Activated T-cell treated with anti-CD3 and anti-CD28 coated beads, Interleukin-2, amount 50 U/mL, for 4 hours (primary cell): Measurements from ENCODE around the gene ANKRD29. TPM values are rescaled to one million over a fixed set of nuclear protein-coding genes. Genes with fewer than 3 reads are reported as not detected.

Experiments
- ATAC-seq, 2 donors: fragments of 200-7000 bp; cut with Tn5 transposase; one replicate each; pipeline ENCODE4 v1.10.0; 2021
- DNase-seq: peaks from one replicate; pipeline ENCODE4 v3.0.0-alpha.2; 2020
- H3K27me3 Mint-ChIP-seq: one replicate; pipeline ENCODE4 v1.8.0; 2021; ENCODE audit warnings: low read depth, mixed read lengths
- H3K36me3 Mint-ChIP-seq: one replicate; pipeline ENCODE4 v1.8.0; 2022; ENCODE audit warnings: mixed read lengths; ENCODE audit not compliant: insufficient read depth
- H3K4me1 Mint-ChIP-seq: one replicate; pipeline ENCODE4 v1.8.0; 2021; ENCODE audit warnings: low read depth, mixed read lengths
- H3K4me3 Mint-ChIP-seq: one replicate; pipeline ENCODE4 v1.8.0; 2021; ENCODE audit warnings: mild to moderate bottlenecking, moderate library complexity, mixed read lengths
- H3K9me3 Mint-ChIP-seq: one replicate; pipeline ENCODE4 v1.8.0; 2021; ENCODE audit warnings: mixed read lengths
- total RNA-seq, 3 donors: library from RNA; stranded (reverse); gene quantifications; one replicate each; pipeline ENCODE4 v1.2.1, GENCODE V29; 2021

The ANKRD29 gene
- total RNA-seq, 3 donors from 2014 or later, result not detected

DNA sequence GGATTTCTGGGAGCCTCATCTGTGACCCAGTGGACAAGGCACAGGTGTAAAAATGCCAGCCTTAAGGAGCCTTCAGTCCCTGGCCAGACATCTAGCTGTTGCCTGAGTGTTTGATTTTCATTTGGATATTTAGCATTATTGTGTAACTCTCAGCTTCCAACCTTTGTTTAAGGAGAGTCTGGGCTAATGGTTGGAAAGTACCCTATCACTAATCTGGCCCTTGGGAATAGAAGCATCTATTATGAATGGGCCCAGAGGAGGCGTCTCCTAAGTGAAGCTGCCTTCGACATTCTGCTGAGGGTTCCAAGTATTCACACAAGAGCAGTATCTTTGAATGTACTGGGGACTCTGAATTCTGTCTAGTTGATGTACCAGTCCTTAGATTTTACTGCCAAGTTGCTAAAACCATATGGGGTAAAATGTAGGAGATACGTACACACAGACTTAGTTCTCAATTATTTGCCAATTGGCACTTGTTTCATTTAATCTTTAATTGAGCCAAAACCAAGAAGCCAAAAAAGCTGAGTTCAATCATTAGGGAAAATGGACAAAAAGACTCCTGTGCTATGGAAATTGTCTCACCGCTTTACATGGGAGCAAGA is 7.2 kb upstream of the ANKRD29 start:
- Mint-ChIP-seq H3K36me3 (no peaks in the 10 kb centered on the region), H3K4me3 (no peak overlapping the region), H3K4me1 (peaks cover 2% of the 10 kb centered on the region), H3K9me3 (no peaks in the 10 kb centered on the region), H3K27me3 (peaks cover 4% of the 10 kb centered on the region)
- no peak for ATAC-seq
- no peak for DNase-seq

DNA sequence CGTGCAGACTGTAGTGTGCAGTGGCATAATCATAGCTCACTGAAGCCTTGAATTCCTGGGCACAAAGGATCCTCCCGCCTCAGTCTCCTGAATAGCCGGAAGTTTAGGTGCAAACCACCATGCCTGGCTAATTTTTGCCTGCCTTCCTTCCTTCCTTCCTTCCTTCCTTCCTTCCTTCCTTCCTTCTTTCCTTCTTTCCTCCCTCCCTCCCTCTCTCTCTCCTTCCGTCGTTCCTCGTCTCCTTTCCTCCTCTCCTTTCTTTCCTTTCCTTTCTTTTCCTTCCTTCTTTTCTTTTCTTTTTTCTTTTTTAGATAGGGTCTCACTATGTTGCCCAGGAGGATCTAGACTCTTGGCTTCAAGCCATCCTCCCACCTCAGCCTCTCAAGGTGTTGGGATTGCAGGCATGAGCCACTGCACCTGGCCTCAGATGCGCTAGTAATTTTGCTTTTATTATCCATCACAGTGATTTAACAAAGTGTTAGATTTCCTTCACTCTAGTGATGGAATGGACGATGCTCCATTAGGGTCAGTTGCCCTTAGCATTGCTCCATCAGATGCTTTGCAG is 6.6 kb upstream of the ANKRD29 start:
- Mint-ChIP-seq H3K36me3 (no peaks in the 10 kb centered on the region), H3K4me1 (peaks cover 2% of the 10 kb centered on the region), H3K4me3 (no peak overlapping the region), H3K9me3 (no peaks in the 10 kb centered on the region), H3K27me3 (peaks cover 4% of the 10 kb centered on the region)
- ATAC-seq, result no peak
- no peak for DNase-seq

DNA sequence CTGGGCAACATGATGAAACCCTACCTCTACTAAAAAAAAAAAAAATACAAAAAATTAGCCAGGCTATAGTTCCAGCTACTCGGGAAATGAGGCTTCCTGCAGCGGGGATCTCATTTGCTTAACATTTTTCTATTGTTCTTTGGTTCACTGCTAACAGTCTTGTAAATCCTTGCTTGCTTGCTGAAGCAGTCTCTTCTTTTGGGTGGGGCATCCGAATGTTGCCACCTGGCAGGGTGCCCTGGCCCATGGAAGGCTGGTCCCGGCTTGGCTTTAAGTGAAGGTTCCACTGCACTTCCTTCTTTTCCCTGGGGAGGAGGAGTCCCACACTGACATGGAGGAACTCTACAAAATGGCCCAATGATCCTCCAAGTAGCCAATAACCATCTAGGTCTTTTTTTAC is 6.0 kb upstream of the ANKRD29 start:
- Mint-ChIP-seq H3K4me3 (no peak overlapping the region), H3K9me3 (no peaks in the 10 kb centered on the region), H3K4me1 (peaks cover 2% of the 10 kb centered on the region), H3K36me3 (no peaks in the 10 kb centered on the region), H3K27me3 (peaks cover 4% of the 10 kb centered on the region)
- no peak for DNase-seq
- no peak for ATAC-seq

DNA sequence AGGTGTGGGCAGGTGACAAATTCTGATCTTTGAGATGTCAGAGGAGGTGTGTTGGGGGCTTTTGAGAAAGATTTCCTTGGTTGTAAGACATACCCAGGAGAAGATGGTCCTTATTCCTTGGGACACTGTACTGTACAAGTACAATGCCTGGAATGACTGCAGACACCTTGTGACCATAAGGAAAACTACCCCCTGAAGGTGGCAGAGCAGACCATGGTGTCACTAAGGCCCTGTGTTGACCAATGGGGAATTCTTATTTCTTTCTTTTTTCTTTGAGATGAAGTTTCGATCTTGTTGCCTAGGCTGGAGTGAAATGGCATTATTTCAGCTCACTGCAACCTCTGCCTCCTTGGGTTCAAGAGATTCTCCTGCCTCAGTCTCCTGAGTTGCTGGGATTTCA is 4.4 kb upstream of the ANKRD29 start:
- Mint-ChIP-seq H3K4me1 (peaks cover 11% of the 10 kb centered on the region), H3K9me3 (no peaks in the 10 kb centered on the region), H3K27me3 (peaks cover 7% of the 10 kb centered on the region), H3K36me3 (no peaks in the 10 kb centered on the region), H3K4me3 (no peak overlapping the region)
- ATAC-seq (no peak), DNase-seq (no peak)

DNA sequence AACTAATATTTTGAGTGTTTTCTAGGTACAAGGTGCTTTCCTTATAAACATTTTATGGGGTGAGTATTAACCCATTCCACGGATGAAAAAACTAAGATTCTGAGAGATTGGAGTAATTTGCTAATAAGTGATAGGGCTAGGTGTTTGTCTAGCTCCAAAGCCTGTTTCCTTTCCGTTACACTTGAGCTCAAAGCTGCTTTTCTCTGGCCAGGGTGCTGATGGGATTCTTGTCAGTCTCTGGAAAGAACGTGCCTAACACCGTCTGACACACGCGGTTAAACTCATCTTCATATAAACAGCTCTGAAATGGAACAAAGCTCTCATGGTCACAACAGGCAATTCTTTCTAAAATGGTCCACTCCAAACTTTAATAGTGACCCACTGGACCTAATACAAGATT is 2.0 kb upstream of the ANKRD29 start:
- no peak overlapping the region for H3K4me3 Mint-ChIP-seq
- no peak for ATAC-seq
- DNase-seq, result no peak
- peaks cover 25% of the 10 kb centered on the region for H3K4me1 Mint-ChIP-seq
- peaks cover 19% of the 10 kb centered on the region for H3K27me3 Mint-ChIP-seq
- H3K9me3 Mint-ChIP-seq, result no peaks in the 10 kb centered on the region
- H3K36me3 Mint-ChIP-seq, result no peaks in the 10 kb centered on the region

DNA sequence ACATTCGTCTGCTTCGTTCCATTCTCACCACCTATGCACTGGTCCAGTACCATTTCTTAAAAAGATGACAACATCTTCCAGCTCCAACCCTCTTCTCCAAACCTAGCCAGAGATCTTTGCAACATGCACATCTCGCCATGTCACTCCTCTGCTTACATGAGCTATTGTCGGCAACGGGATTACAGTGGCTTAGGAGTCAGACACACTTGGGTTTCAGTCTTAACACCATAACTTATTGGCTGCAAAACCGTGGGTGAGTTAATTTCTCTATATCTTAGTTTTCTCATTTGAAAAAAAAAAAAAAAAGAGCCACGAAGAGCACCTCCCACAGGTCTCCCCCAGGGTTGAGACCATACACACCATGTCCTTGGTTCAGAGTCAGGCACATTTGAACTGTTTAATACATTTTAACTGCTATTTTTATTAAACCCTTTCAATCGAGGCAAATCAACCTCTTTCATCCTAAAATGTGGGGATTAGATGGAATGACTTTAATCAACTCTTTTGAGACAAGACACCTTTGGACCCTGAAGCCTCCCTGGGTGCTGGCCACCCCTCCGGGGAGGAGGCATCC is 889 bp downstream of the ANKRD29 start:
- H3K9me3 Mint-ChIP-seq, result no peaks in the 10 kb centered on the region
- H3K36me3 Mint-ChIP-seq, result no peaks in the 10 kb centered on the region
- ATAC-seq, result peak; percentile 29 to 45
- no peak for DNase-seq
- peaks cover 25% of the 10 kb centered on the region for H3K4me1 Mint-ChIP-seq
- peak overlapping the region; percentile 73 for H3K4me3 Mint-ChIP-seq
- H3K27me3 Mint-ChIP-seq, result peaks cover 26% of the 10 kb centered on the region

DNA sequence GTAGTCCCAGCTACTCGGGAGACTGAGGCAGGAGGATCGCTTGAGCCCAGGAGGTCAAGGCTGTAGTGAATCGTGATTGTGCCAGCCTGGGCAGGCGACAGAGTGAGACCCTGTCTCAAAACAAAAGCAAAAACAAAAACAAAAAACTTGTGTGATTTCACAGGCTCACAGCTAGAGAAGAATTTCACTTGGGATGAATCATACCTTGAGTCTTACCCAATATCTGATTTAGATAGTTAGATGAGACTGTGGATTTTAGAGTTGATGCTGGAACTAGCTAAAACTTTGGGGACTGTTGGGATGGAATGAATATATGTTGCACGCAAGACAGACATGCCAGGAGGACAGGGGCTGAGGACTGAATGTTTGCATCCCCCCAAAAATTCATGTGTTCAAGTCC is 4.4 kb downstream of the ANKRD29 start:
- DNase-seq (no peak), ATAC-seq (no peak)
- H3K36me3 Mint-ChIP-seq, result no peaks in the 10 kb centered on the region
- no peak overlapping the region for H3K4me3 Mint-ChIP-seq
- peaks cover 21% of the 10 kb centered on the region for H3K4me1 Mint-ChIP-seq
- no peaks in the 10 kb centered on the region for H3K9me3 Mint-ChIP-seq
- H3K27me3 Mint-ChIP-seq, result peaks cover 27% of the 10 kb centered on the region

DNA sequence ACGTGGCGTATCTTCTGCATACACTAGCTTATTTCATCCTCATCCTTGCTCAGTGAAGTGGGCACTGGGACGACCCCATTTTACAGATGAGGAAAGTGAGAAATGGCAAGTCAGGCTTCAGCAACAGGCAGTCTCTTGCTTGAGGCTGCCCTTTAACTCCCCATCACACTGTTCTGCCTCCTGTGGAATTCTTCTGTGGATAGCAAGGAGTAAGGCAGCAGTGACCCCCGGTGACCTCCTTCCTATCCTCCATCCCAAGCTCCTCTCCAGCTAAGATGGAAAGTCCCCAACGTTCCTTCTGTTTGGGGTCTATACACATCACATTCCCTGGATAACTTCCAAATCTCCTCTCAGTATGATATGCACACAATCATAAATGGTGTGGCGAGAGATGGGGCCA is 10.5 kb downstream of the ANKRD29 start:
- H3K9me3 Mint-ChIP-seq, result no peaks in the 10 kb centered on the region
- DNase-seq, result no peak
- no peaks in the 10 kb centered on the region for H3K4me1 Mint-ChIP-seq
- H3K36me3 Mint-ChIP-seq, result no peaks in the 10 kb centered on the region
- H3K4me3 Mint-ChIP-seq, result no peak overlapping the region
- H3K27me3 Mint-ChIP-seq, result peaks cover 11% of the 10 kb centered on the region
- ATAC-seq, result no peak

DNA sequence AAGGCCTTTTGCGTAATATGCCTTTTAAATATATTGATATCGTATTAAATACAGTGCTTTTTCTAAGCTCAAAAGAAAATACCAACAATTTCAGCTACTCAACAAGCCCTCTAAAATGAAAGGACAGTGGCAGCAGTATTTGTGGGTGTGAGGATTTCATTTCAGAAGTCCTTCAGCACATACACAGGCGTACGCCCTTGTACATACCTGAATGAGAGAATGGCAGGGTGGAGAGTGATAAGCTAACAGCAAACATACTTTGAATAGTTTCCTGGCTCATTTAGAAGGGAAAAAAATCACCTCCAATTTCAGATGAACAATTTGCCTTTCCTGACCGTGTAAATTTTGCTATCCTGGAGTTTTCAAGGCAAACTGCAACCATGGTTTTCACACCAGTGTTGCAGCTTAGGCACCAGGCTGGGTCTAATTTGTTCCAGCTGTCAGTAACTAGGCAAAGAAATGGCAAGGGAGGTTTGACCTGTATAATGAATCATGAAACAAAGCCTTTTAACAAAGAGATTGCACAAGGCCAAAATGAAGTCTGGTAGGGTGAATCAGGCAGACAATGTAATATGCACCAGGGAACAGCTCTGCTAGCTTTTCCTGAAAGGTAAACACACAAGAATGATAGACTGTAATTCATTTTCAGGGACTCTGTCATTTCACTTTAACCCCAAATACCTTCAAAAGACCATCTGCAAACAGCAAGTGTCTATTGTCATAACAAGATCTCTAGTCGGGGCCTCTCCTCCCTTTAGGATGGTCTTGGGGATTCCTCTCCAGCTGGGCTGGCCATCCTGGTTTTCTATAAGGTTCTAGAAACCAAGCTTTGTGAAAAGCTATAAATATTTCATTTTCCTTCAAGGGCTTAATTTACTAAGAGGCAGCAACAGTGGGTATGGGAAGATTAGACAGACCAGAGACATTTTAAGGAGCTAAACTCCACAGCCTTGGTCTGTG is 11.5 kb downstream of the ANKRD29 start:
- H3K27me3 Mint-ChIP-seq, result peaks cover 5% of the 10 kb centered on the region
- no peak overlapping the region for H3K4me3 Mint-ChIP-seq
- DNase-seq (no peak), ATAC-seq (no peak)
- no peaks in the 10 kb centered on the region for H3K36me3 Mint-ChIP-seq
- H3K9me3 Mint-ChIP-seq, result no peaks in the 10 kb centered on the region
- no peaks in the 10 kb centered on the region for H3K4me1 Mint-ChIP-seq

DNA sequence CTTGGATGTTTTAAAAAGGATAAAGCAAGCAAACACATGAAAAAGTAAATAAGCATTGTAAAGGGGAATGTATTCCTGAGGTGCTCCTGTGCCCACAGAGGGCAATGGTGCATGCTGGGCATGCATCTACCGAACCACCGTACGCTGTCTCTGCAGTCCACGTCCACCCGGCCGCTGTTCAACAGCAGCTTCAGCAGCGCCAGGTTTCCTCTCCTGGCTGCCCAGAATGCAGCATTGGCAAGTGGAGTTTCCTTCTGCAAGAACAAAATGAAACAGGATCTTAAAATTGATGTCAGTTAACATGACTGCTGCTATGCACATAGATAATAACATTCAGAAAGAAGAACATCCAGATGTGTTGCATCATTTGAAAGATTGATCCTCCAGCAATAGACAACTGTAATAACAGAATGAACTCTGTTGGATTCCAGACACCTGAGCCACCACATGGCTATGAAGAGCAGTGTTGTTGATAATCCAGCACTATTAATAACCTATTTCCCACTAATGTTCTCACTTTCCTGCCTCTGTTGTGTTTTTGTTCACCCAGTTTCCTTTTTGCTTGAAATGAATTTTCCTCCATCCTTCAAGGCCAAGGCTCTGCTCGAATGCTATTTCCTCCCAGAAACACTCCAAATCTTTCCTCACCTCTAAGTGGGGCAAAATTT is 13.6 kb downstream of the ANKRD29 start:
- Mint-ChIP-seq H3K36me3 (no peaks in the 10 kb centered on the region), H3K9me3 (no peaks in the 10 kb centered on the region), H3K4me1 (no peaks in the 10 kb centered on the region), H3K27me3 (peaks cover 5% of the 10 kb centered on the region), H3K4me3 (no peak overlapping the region)
- no peak for ATAC-seq
- DNase-seq, result no peak

DNA sequence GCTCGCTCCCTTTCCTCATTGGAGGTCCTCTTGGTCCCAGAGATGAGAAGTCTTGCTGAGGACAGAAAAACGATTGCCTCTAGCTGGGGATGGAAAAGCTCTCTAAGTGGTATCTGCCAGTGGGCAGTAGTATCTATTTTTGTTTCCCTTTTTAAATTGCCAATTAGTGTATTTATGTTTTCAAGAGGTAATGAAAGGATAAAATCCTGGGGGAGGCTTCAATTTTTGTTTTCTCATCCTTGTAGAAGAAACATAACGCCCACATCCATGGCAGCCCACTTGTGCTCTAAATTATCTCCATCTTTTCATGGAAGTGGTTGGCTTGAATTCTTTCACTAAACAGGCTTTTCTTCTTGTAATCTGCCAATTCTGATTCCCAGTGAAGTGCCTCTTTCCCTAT is 14.3 kb downstream of the ANKRD29 start:
- H3K4me1 Mint-ChIP-seq, result no peaks in the 10 kb centered on the region
- no peak for ATAC-seq
- no peak overlapping the region for H3K4me3 Mint-ChIP-seq
- DNase-seq, result no peak
- peaks cover 5% of the 10 kb centered on the region for H3K27me3 Mint-ChIP-seq
- H3K36me3 Mint-ChIP-seq, result no peaks in the 10 kb centered on the region
- no peaks in the 10 kb centered on the region for H3K9me3 Mint-ChIP-seq

DNA sequence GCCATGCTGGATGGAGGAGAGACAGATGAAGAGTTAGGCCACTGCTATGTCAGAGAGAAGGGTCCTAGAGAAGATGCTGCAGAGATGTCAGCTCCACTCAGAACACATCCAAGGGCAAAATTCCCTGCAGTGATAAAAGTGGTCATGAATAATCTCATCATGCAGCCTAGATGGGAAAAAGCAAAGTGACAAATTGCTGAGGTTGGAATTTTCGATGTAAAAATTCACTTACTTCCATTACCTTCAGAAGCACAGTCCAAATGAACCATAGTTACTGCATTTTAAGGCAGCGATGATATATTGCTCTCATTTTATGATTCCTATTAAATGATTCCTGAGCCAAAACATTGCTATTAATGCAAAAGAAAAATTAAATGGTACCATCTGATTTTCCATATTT is 16.4 kb downstream of the ANKRD29 start:
- Mint-ChIP-seq H3K9me3 (no peaks in the 10 kb centered on the region), H3K4me1 (no peaks in the 10 kb centered on the region), H3K4me3 (no peak overlapping the region), H3K36me3 (no peaks in the 10 kb centered on the region), H3K27me3 (peaks cover 3% of the 10 kb centered on the region)
- DNase-seq, result no peak
- no peak for ATAC-seq

DNA sequence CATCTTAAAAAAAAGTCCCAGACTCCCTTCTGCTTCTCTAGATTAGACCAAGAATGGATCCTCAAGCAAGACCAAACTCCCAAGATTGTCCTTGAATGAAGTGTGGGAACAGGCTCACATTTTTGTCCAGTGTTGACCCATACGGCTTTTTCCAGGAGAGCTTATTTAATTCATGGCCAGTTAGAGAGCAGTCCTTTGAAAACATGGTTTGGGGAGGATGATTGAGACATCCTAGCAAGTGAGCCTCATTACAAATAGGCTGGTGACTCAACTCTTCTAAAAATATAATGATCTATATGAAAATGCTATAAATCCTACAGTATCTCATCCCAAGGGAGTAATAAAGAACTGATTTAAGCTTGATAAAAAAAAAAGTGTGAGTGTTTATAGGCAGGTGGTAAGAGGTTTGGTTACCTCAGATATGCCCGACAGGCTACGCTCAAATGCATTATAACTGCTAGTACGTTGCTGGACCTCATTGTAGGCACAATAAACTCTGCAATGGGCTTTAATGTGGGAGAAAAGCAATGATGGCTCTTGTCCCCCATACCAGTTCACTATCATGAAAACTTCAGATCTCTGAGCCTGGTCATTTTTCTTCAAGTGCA is 17.0 kb downstream of the ANKRD29 start:
- peaks cover 3% of the 10 kb centered on the region for H3K27me3 Mint-ChIP-seq
- no peaks in the 10 kb centered on the region for H3K9me3 Mint-ChIP-seq
- DNase-seq (no peak), ATAC-seq (no peak)
- no peaks in the 10 kb centered on the region for H3K4me1 Mint-ChIP-seq
- H3K36me3 Mint-ChIP-seq, result no peaks in the 10 kb centered on the region
- H3K4me3 Mint-ChIP-seq, result no peak overlapping the region
